Articular chondrocyte of knee joint (primary cell): ENCODE measurements around the gene GNGT2. TPM values are rescaled to one million over a fixed set of nuclear protein-coding genes. Genes with fewer than 3 reads are reported as not detected.

Experiments used
- total RNA-seq: library from RNA; depleted of rRNA; stranded (reverse); fragments of >200 nt; gene quantifications from 2 replicates; pipeline ENCODE4 v1.2.3, GENCODE V29; 2012

The GNGT2 gene
- total RNA-seq = 0.39 TPM in 1 of 2 replicates, not detected in the other

GRCh38 chr17:49210158-49211029 lies at the start of gene GNGT2, which contains the start of gene ABI3:
TSS of gene GNGT2 (minus strand) at chr17:49210574. CDS start at chr17:49207422, 3,152 bp downstream.
TSS of gene ABI3 (plus strand) at chr17:49210707. CDS start at chr17:49210725, 18 bp downstream.

GRCh38 chr17:49230636-49231562 lies 20.5 kb upstream of the GNGT2 start, which contains the start of gene PHOSPHO1:
TSS of gene PHOSPHO1 (minus strand) at chr17:49230787. CDS start at chr17:49226691, 4,096 bp downstream.

Other genes starting within 250 kb of the GNGT2 start
- not detected in 2 replicates for gene GIP, start 242.0 kb downstream of the GNGT2 start, total RNA-seq
- gene IGF2BP1, start 213.2 kb downstream of the GNGT2 start, total RNA-seq = 0.26 and 0.97 TPM in 2 replicates
- gene B4GALNT2, start 77.8 kb downstream of the GNGT2 start, total RNA-seq = not detected in 2 replicates
- gene ABI3, start 133 bp upstream of the GNGT2 start, total RNA-seq = 0.22 TPM in 1 of 2 replicates, not detected in the other
- gene PHOSPHO1, start 20.2 kb upstream of the GNGT2 start, total RNA-seq = 0.11 TPM in 1 of 2 replicates, not detected in the other
- 25.5 and 27.7 TPM in 2 replicates for gene ZNF652, start 151.7 kb upstream of the GNGT2 start, total RNA-seq
- gene PHB1, start 204.3 kb upstream of the GNGT2 start, total RNA-seq = 76.1 and 76.2 TPM in 2 replicates